Stomach (tissue), 9 donors: ENCODE results near the gene CCDC86. TPM values are rescaled to one million over a fixed set of nuclear protein-coding genes. Genes with fewer than 3 reads are reported as not detected.
A peak's percentile ranks its signal among the peaks of the same experiment; 100 is the strongest.

Experiments
- DNase-seq, 2 donors: peaks; one replicate each; pipeline versions ENCODE4 v3.0.0 to v3.0.0-alpha.2; 2013 to 2019
- H3K27ac ChIP-seq, 5 donors: fragments of 200-600 bp in 4 of 5; sonication (generic) in 4 of 5; one replicate each; pipeline ENCODE4 v1.5.1; 2013 to 2019; ENCODE audit warnings: mild to moderate bottlenecking in 1 of 5, moderate library complexity in 1 of 5
- H3K27me3 ChIP-seq, 3 donors: fragments of 200-600 bp; sonication (generic); one replicate each; pipeline ENCODE4 v1.5.1; 2017 to 2019; ENCODE audit warnings: mixed run types in 1 of 3
- H3K36me3 ChIP-seq, 4 donors: fragments of 200-600 bp; sonication (generic); 1 replicate in 3 of 4; 2 replicates in 1 of 4; pipeline ENCODE4 v1.5.1; 2016 to 2019
- H3K4me1 ChIP-seq, 4 donors: fragments of 200-600 bp; sonication (generic); one replicate each; pipeline ENCODE4 v1.5.1; 2016 to 2019
- H3K4me3 ChIP-seq, 4 donors: fragments of 200-600 bp; sonication (generic) in 3 of 4; one replicate each; pipeline ENCODE4 v1.5.1; 2016 to 2019; ENCODE audit warnings: mild to moderate bottlenecking in 1 of 4
- H3K9me3 ChIP-seq, 4 donors: fragments of 200-600 bp; sonication (generic); one replicate each; pipeline ENCODE4 v1.5.1; 2016 to 2019
- CTCF ChIP-seq, 7 experiments: fragments of 450-650 bp in 4 of 7; fragments of 200-600 bp in 3 of 7; sonication (generic) in 3 of 7; IDR thresholded peaks; one replicate each; pipeline ENCODE4 v1.5.1; 2016 to 2019; ENCODE audit warnings: antibody characterized with exemption in 7 of 7, control low read depth in 2 of 7, mild to moderate bottlenecking in 1 of 7
- EP300 ChIP-seq: sonication (generic); formaldehyde crosslinking; IDR thresholded peaks from one replicate; pipeline ENCODE4 v1.6.1; 2017; ENCODE audit warnings: antibody characterized with exemption
- POLR2A ChIP-seq, 4 donors: fragments of 450-650 bp; IDR thresholded peaks; one replicate each; pipeline ENCODE4 v1.6.1; 2016; ENCODE audit warnings: antibody characterized with exemption in 4 of 4, control low read depth in 2 of 4, mild to moderate bottlenecking in 1 of 4, moderate library complexity in 1 of 4
- POLR2AphosphoS5 ChIP-seq, 3 donors: sonication (generic); formaldehyde crosslinking; IDR thresholded peaks; one replicate each; pipeline ENCODE4 v1.6.1; 2016; ENCODE audit warnings: antibody characterized with exemption in 3 of 3
- WGBS, 5 donors: extraction: QIAGEN DNeasy Blood & Tissue Kit in 3 of 5; methylation state at CpG; one replicate each; pipeline versions ENCODE4 v1.1.5 to v1.1.7; 2013 to 2018; 5-methylcytosine and 5-hydroxymethylcytosine counted together
- intact Hi-C: fragments of 100-400 bp; cut with DNase I; formaldehyde crosslinking; loops from one replicate; pipeline ENCODE4 v1.15.1; 2023; ENCODE audit warnings: low total_unique reads
- polyA plus RNA-seq, 3 donors: library from polyadenylated mRNA; stranded (reverse); fragments of 200-250 nt; gene quantifications; one replicate each; pipeline ENCODE4 v1.2.3, GENCODE V29; 2013
- total RNA-seq, 5 donors: library from RNA; depleted of rRNA; stranded (reverse); fragments of >200 nt; gene quantifications; one replicate each; pipeline versions ENCODE4 v1.1.0 to v1.2.3, GENCODE V29; 2014 to 2016
- donor health status: healthy with polysubstance abuse.
- donor health status: Bipolar disorder and iron deficiency.
- donor health status: healthy.

Gene CCDC86
- total and polyA plus RNA-seq, 8 donors: 7.0 to 37.9 (median 16.2) TPM

GRCh38 chr11:60871378-60872061 is 29.6 kb downstream of the CCDC86 start:
- no peaks in the 10 kb centered on the region for H3K27me3 ChIP-seq
- no peaks in the 10 kb centered on the region for H3K9me3 ChIP-seq
- H3K4me1 ChIP-seq: peaks cover 0 to 8% (median 4%) of the 10 kb centered on the region in 4 donors
- H3K36me3 ChIP-seq: peaks cover 0 to 6% (median 0%) of the 10 kb centered on the region in 4 donors
- TF ChIP-seq CTCF (IDR thresholded peaks at IDR 0.05) (no peak), POLR2A (IDR thresholded peaks at IDR 0.05) (no peak), EP300 (no peak), POLR2AphosphoS5 (IDR thresholded peaks at IDR 0.05) (no peak)
- WGBS, 5 donors: 69 to 78% (median 74%) methylated on average over 5 to 7 of the region's 7 CpGs
- H3K27ac ChIP-seq: peak overlapping the region in 2 of 5 donors; percentile 27 to 65
- no peak overlapping the region for H3K4me3 ChIP-seq
- DNase-seq: peak in 1 of 2 donors; percentile 16
- intact Hi-C loops: no loop called here

- DNase-seq: peak; percentile 32 to 63
- TF ChIP-seq POLR2A (IDR thresholded peaks at IDR 0.05) (no peak), EP300 (no peak), CTCF (IDR thresholded peaks at IDR 0.05) (no peak), POLR2AphosphoS5 (IDR thresholded peaks at IDR 0.05) (no peak)
- H3K4me3 ChIP-seq: no peak overlapping the region
- 89 to 93% (median 90%) methylated on average over 5 to 6 of the region's 6 CpGs for WGBS, 5 donors
- intact Hi-C loops: no loop called here
- H3K9me3 ChIP-seq: no peaks in the 10 kb centered on the region
- H3K27ac ChIP-seq: peak overlapping the region; percentile 25 to 65 (median 50)
- H3K4me1 ChIP-seq: peaks cover 0 to 8% (median 4%) of the 10 kb centered on the region in 4 donors
- no peaks in the 10 kb centered on the region for H3K27me3 ChIP-seq
- peaks cover 0 to 6% (median 0%) of the 10 kb centered on the region in 4 donors for H3K36me3 ChIP-seq
Measured at GRCh38 chr11:60872124-60872960, 30.4 kb downstream of the CCDC86 start.

- H3K4me3 ChIP-seq: no peak overlapping the region
- DNase-seq: peak in 1 of 2 donors; percentile 26
- intact Hi-C loops: no loop called here
- H3K9me3 ChIP-seq: no peaks in the 10 kb centered on the region
- no peaks in the 10 kb centered on the region for H3K27me3 ChIP-seq
- H3K27ac ChIP-seq: peak overlapping the region; percentile 25 to 65 (median 50)
- peaks cover 0 to 6% (median under 1%) of the 10 kb centered on the region in 4 donors for H3K36me3 ChIP-seq
- peaks cover 0 to 8% (median 4%) of the 10 kb centered on the region in 4 donors for H3K4me1 ChIP-seq
- TF ChIP-seq EP300: no peak
- no peak for TF ChIP-seq CTCF (IDR thresholded peaks at IDR 0.05)
- no peak for TF ChIP-seq POLR2A (IDR thresholded peaks at IDR 0.05)
- no peak for TF ChIP-seq POLR2AphosphoS5 (IDR thresholded peaks at IDR 0.05)
- WGBS, 5 donors: 64 to 71% (median 66%) methylated on average over 16 of the region's 16 CpGs
Measured at GRCh38 chr11:60872961-60873524, 31.1 kb downstream of the CCDC86 start.

- 78 to 88% (median 82%) methylated on average over 12 of the region's 12 CpGs for WGBS, 5 donors
- TF ChIP-seq EP300 (no peak), CTCF (IDR thresholded peaks at IDR 0.05) (no peak), POLR2A (IDR thresholded peaks at IDR 0.05) (no peak), POLR2AphosphoS5 (IDR thresholded peaks at IDR 0.05) (no peak)
- Histone ChIP-seq H3K36me3 (peaks cover 0 to 6% (median 3%) of the 10 kb centered on the region in 4 donors), H3K9me3 (no peaks in the 10 kb centered on the region), H3K4me3 (no peak overlapping the region), H3K4me1 (peaks cover 0 to 8% (median 7%) of the 10 kb centered on the region in 4 donors), H3K27ac (peak overlapping the region in 2 of 5 donors; percentile 20 to 50), H3K27me3 (no peaks in the 10 kb centered on the region)
- DNase-seq: no peak
- intact Hi-C loops: no loop called here
Measured at GRCh38 chr11:60873533-60873932, 31.6 kb downstream of the CCDC86 start.
